ENCODE measurements around the gene PARD6G.

PARD6G gene

DNA sequence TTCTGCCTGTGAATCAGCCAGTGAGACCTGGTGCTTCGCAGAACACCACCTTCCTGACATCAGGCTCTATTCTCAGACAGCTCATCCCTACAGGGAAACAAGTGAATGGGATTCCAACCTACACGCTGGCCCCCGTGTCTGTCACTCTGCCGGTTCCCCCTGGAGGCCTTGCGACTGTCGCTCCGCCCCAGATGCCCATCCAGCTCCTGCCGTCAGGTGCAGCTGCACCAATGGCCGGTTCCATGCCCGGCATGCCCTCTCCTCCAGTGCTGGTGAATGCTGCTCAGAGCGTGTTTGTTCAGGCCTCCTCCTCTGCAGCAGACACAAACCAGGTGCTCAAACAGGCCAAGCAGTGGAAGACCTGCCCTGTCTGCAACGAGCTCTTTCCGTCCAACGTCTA, 110.2 kb downstream of the PARD6G start:
- H3F3A ChIP-seq (ENCODE audit: insufficient read depth, low read length) = no peaks in the 10 kb centered on the region
- no peak overlapping the region for H3K4me2 ChIP-seq (ENCODE audit: low read length)
- no peak overlapping the region for H3K9ac ChIP-seq (ENCODE audit: low read length)
- no peak for TF ChIP-seq EZH2 (IDR thresholded peaks at IDR 0.05; ENCODE audit: borderline replicate concordance, low read length)
- TF ChIP-seq, protein P1, sequence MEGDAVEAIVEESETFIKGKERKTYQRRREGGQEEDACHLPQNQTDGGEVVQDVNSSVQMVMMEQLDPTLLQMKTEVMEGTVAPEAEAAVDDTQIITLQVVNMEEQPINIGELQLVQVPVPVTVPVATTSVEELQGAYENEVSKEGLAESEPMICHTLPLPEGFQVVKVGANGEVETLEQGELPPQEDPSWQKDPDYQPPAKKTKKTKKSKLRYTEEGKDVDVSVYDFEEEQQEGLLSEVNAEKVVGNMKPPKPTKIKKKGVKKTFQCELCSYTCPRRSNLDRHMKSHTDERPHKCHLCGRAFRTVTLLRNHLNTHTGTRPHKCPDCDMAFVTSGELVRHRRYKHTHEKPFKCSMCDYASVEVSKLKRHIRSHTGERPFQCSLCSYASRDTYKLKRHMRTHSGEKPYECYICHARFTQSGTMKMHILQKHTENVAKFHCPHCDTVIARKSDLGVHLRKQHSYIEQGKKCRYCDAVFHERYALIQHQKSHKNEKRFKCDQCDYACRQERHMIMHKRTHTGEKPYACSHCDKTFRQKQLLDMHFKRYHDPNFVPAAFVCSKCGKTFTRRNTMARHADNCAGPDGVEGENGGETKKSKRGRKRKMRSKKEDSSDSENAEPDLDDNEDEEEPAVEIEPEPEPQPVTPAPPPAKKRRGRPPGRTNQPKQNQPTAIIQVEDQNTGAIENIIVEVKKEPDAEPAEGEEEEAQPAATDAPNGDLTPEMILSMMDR (IDR thresholded peaks at IDR 0.05; ENCODE audit: low read length) = no peak
- no peaks in the 10 kb centered on the region for H4K20me1 ChIP-seq (ENCODE audit: insufficient read depth, low read length)
- H3K4me1 ChIP-seq (ENCODE audit: insufficient read depth, low read length, severe bottlenecking) = no peaks in the 10 kb centered on the region
- H3K36me3 ChIP-seq (ENCODE audit: insufficient read depth, low read length) = peaks cover 72% of the 10 kb centered on the region
- no peak overlapping the region for H3K27ac ChIP-seq (ENCODE audit: low read depth, low read length, poor library complexity, severe bottlenecking)
- no peak overlapping the region for H3K4me3 ChIP-seq (ENCODE audit: low read depth, low read length, poor library complexity, severe bottlenecking)
- no peak overlapping the region for H2AFZ ChIP-seq (ENCODE audit: low read length)
- no peaks in the 10 kb centered on the region for H3K9me2 ChIP-seq (ENCODE audit: low read depth, low read length)
- no peaks in the 10 kb centered on the region for H3K79me2 ChIP-seq (ENCODE audit: insufficient read depth, low read length)
- H3K27me3 ChIP-seq (ENCODE audit: insufficient read depth, low read length) = no peaks in the 10 kb centered on the region
- no peaks in the 10 kb centered on the region for H3K9me3 ChIP-seq (ENCODE audit: low read length)

DNA sequence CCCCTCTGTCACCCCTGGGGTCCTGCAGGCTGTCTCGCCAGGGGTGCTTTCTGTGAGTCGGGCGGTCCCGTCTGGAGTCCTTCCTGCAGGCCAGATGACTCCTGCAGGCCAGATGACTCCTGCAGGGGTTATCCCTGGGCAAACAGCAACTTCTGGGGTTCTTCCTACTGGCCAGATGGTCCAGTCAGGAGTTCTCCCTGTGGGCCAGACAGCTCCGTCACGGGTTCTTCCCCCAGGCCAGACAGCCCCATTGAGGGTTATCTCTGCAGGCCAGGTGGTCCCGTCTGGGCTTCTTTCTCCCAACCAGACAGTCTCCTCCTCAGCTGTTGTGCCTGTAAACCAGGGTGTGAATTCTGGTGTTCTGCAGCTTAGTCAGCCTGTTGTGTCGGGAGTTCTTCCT, 110.6 kb downstream of the PARD6G start:
- no peaks in the 10 kb centered on the region for H4K20me1 ChIP-seq (ENCODE audit: insufficient read depth, low read length)
- TF ChIP-seq EZH2 (IDR thresholded peaks at IDR 0.05; ENCODE audit: borderline replicate concordance, low read length) = no peak
- TF ChIP-seq, protein P1 (IDR thresholded peaks at IDR 0.05; ENCODE audit: low read length) = no peak
- H3K4me3 ChIP-seq (ENCODE audit: low read depth, low read length, poor library complexity, severe bottlenecking) = no peak overlapping the region
- no peaks in the 10 kb centered on the region for H3K4me1 ChIP-seq (ENCODE audit: insufficient read depth, low read length, severe bottlenecking)
- no peak overlapping the region for H3K27ac ChIP-seq (ENCODE audit: low read depth, low read length, poor library complexity, severe bottlenecking)
- H2AFZ ChIP-seq (ENCODE audit: low read length) = no peak overlapping the region
- no peaks in the 10 kb centered on the region for H3K9me2 ChIP-seq (ENCODE audit: low read depth, low read length)
- H3K4me2 ChIP-seq (ENCODE audit: low read length) = no peak overlapping the region
- no peak overlapping the region for H3K9ac ChIP-seq (ENCODE audit: low read length)
- no peaks in the 10 kb centered on the region for H3K27me3 ChIP-seq (ENCODE audit: insufficient read depth, low read length)
- no peaks in the 10 kb centered on the region for H3K79me2 ChIP-seq (ENCODE audit: insufficient read depth, low read length)
- no peaks in the 10 kb centered on the region for H3K9me3 ChIP-seq (ENCODE audit: low read length)
- H3F3A ChIP-seq (ENCODE audit: insufficient read depth, low read length) = no peaks in the 10 kb centered on the region
- peaks cover 74% of the 10 kb centered on the region for H3K36me3 ChIP-seq (ENCODE audit: insufficient read depth, low read length)

- Histone ChIP-seq H3K4me3 (ENCODE audit: low read depth, low read length, poor library complexity, severe bottlenecking) (no peak overlapping the region), H3K9ac (ENCODE audit: low read length) (no peak overlapping the region), H3K4me2 (ENCODE audit: low read length) (no peak overlapping the region), H3K4me1 (ENCODE audit: insufficient read depth, low read length, severe bottlenecking) (no peaks in the 10 kb centered on the region), H3K27me3 (ENCODE audit: insufficient read depth, low read length) (no peaks in the 10 kb centered on the region), H2AFZ (ENCODE audit: low read length) (no peak overlapping the region), H3K36me3 (ENCODE audit: insufficient read depth, low read length) (peaks cover 74% of the 10 kb centered on the region), H3K9me3 (ENCODE audit: low read length) (no peaks in the 10 kb centered on the region), H3K9me2 (ENCODE audit: low read depth, low read length) (no peaks in the 10 kb centered on the region), H3F3A (ENCODE audit: insufficient read depth, low read length) (no peaks in the 10 kb centered on the region), H3K79me2 (ENCODE audit: insufficient read depth, low read length) (no peaks in the 10 kb centered on the region), H3K27ac (ENCODE audit: low read depth, low read length, poor library complexity, severe bottlenecking) (no peak overlapping the region), H4K20me1 (ENCODE audit: insufficient read depth, low read length) (no peaks in the 10 kb centered on the region)
- TF ChIP-seq, protein P1 (IDR thresholded peaks at IDR 0.05; ENCODE audit: low read length) = no peak
- no peak for TF ChIP-seq EZH2 (IDR thresholded peaks at IDR 0.05; ENCODE audit: borderline replicate concordance, low read length)
These were observed 112.2 kb downstream of the PARD6G start for GRCh38 chr18:80135136-80135535.

All from OCI-LY1 (cell line).